Measurements from ENCODE around the gene FAM107B. TPM values are rescaled to one million over a fixed set of nuclear protein-coding genes. Genes with fewer than 3 reads are reported as not detected.
A peak's percentile ranks its signal among the peaks of the same experiment; 100 is the strongest.

FAM107B gene
- total RNA-seq, 1 donor from 2014 or later = 286 TPM

DNA sequence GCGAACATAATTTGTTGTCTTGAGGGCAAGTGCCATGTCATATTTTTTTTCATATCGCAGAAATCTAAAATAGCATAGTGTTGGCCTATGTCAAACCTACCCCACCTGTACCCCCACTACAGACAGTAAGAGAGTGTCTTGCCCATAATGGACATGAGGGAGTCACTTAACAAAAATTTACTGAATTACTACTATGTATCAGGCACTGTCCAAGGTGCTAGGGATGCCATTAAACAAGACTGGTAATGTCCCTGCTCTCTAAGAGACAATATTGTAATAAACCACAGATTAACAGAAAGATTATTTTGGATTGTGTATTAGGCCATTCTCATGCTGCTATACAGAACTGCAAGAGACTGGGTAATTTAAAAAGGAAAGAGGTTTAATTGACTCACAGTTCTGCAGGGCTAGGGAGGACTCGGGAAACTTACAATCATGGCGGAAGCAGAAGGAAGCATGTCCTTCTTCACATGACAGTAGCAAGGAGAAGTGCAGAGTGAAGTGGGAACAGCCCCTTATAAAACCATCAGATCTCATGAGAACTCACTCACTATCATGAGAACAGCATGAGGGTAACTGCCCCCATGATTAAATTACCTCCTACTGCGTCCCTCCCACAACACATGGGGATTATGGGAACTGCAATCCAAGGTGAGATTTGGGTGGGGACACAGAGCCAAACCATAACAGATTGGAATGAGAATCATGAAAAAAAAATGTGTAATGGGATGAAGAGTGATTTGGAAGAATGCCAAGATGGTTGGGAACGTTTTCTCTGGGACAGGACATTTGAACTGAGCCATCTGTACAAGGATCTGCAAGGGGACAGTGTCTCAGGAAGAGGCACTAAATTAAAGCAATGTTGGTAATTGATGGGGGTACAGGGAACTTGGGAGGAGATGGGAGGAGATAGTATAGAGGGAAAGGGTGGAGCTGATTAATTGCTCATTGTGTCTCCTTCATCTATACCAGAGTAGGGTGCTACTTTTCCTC, 108.5 kb downstream of the FAM107B start:
- no peaks in the 10 kb centered on the region for H3K36me3 Mint-ChIP-seq (ENCODE audit: low read depth)
- H3K4me1 Mint-ChIP-seq = peaks cover 21% of the 10 kb centered on the region
- H3K27me3 Mint-ChIP-seq = no peaks in the 10 kb centered on the region
- CTCF ChIA-PET = no interaction called here
- H3K27ac Mint-ChIP-seq = no peak overlapping the region
- POLR2A ChIA-PET = no interaction called here
- ATAC-seq (ENCODE audit: low read depth) (no peak), DNase-seq (no peak)
- H3K4me3 Mint-ChIP-seq = no peak overlapping the region
- intact Hi-C loops (cut with micrococcal nuclease) = no loop called here
- TF ChIP-seq, protein P1, sequence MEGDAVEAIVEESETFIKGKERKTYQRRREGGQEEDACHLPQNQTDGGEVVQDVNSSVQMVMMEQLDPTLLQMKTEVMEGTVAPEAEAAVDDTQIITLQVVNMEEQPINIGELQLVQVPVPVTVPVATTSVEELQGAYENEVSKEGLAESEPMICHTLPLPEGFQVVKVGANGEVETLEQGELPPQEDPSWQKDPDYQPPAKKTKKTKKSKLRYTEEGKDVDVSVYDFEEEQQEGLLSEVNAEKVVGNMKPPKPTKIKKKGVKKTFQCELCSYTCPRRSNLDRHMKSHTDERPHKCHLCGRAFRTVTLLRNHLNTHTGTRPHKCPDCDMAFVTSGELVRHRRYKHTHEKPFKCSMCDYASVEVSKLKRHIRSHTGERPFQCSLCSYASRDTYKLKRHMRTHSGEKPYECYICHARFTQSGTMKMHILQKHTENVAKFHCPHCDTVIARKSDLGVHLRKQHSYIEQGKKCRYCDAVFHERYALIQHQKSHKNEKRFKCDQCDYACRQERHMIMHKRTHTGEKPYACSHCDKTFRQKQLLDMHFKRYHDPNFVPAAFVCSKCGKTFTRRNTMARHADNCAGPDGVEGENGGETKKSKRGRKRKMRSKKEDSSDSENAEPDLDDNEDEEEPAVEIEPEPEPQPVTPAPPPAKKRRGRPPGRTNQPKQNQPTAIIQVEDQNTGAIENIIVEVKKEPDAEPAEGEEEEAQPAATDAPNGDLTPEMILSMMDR (IDR thresholded peaks at IDR 0.05) = no peak
- peaks cover 10% of the 10 kb centered on the region for H3K9me3 Mint-ChIP-seq

DNA sequence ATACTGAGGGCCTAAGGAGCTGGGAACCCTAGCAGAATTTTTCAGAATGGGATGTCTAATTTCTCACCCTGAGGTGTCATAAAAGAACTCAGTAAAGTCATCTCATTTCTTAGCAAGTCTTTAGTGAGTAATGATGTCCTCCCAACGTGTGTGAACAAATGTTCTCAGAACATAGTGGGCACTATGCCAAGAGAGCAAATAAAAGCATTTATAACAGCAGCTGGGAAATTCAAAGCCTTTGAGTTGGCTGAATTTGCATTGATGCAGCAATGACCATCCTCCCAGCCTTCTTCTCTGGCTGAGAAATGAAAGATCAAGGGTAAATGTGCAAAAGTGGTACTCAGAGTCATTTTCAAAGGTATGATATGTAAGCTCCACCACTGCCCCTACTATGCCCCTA, 109.4 kb downstream of the FAM107B start:
- Mint-ChIP-seq H3K27me3 (no peaks in the 10 kb centered on the region), H3K9me3 (peaks cover 10% of the 10 kb centered on the region), H3K36me3 (ENCODE audit: low read depth) (no peaks in the 10 kb centered on the region), H3K27ac (no peak overlapping the region), H3K4me3 (no peak overlapping the region), H3K4me1 (peaks cover 29% of the 10 kb centered on the region)
- DNase-seq (no peak), ATAC-seq (ENCODE audit: low read depth) (no peak)
- ChIA-PET POLR2A (interaction anchor here (0.5 kb wide), 1 partner anchor 18 kb away, joined by 12 read pairs; no protein-coding TSS in a partner anchor), CTCF (no interaction called here)
- intact Hi-C loops (cut with micrococcal nuclease) = no loop called here
- TF ChIP-seq, protein P1 (IDR thresholded peaks at IDR 0.05) = no peak

GRCh38 chr10:14664345-14664744, 110.4 kb downstream of the FAM107B start:
- no peaks in the 10 kb centered on the region for H3K27me3 Mint-ChIP-seq
- TF ChIP-seq, protein P1 (IDR thresholded peaks at IDR 0.05) = no peak

GRCh38 chr10:14661818-14662217, 112.9 kb downstream of the FAM107B start:
- no peak overlapping the region for H3K4me3 Mint-ChIP-seq
- intact Hi-C loops (cut with micrococcal nuclease) = loop anchor here (5.0 kb wide), 1 partner anchor 40 kb away; no protein-coding TSS in a partner anchor
- ATAC-seq (ENCODE audit: low read depth) = no peak
- no peaks in the 10 kb centered on the region for H3K36me3 Mint-ChIP-seq (ENCODE audit: low read depth)
- ChIA-PET CTCF (no interaction called here), POLR2A (no interaction called here)
- peaks cover 64% of the 10 kb centered on the region for H3K4me1 Mint-ChIP-seq
- DNase-seq = no peak
- H3K9me3 Mint-ChIP-seq = peaks cover 12% of the 10 kb centered on the region
- H3K27me3 Mint-ChIP-seq = no peaks in the 10 kb centered on the region
- TF ChIP-seq, protein P1 (IDR thresholded peaks at IDR 0.05) = no peak
- H3K27ac Mint-ChIP-seq = peak overlapping the region; percentile 94

More at GRCh38 chr10:14664345-14664744, 110.4 kb downstream of the FAM107B start:
- no peak overlapping the region for H3K27ac Mint-ChIP-seq
- DNase-seq (no peak), ATAC-seq (ENCODE audit: low read depth) (no peak)
- ChIA-PET POLR2A (interaction anchor here (0.7 kb wide), 1 partner anchor 19 kb away, joined by 10 read pairs; no protein-coding TSS in a partner anchor), CTCF (interaction anchor here (0.6 kb wide), 1 partner anchor 51 kb away, joined by 3 read pairs; no protein-coding TSS in a partner anchor)
- H3K36me3 Mint-ChIP-seq (ENCODE audit: low read depth) = no peaks in the 10 kb centered on the region
- intact Hi-C loops (cut with micrococcal nuclease) = loop anchor here (5.0 kb wide), 1 partner anchor 38 kb away; no protein-coding TSS in a partner anchor
- H3K4me1 Mint-ChIP-seq = peaks cover 39% of the 10 kb centered on the region
- H3K9me3 Mint-ChIP-seq = peaks cover 10% of the 10 kb centered on the region
- H3K4me3 Mint-ChIP-seq = no peak overlapping the region

- peaks cover 5% of the 10 kb centered on the region for H3K9me3 Mint-ChIP-seq
- no peak for DNase-seq
- no peak for ATAC-seq (ENCODE audit: low read depth)
- H3K4me1 Mint-ChIP-seq = peaks cover 74% of the 10 kb centered on the region
- POLR2A ChIA-PET = no interaction called here
- H3K27ac Mint-ChIP-seq = peak overlapping the region; percentile 94
- H3K36me3 Mint-ChIP-seq (ENCODE audit: low read depth) = no peaks in the 10 kb centered on the region
- peak overlapping the region; percentile 78 for H3K4me3 Mint-ChIP-seq
- intact Hi-C loops (cut with micrococcal nuclease) = loop anchor here (5.0 kb wide), 1 partner anchor 41 kb away; no protein-coding TSS in a partner anchor
- TF ChIP-seq, protein P1 (IDR thresholded peaks at IDR 0.05) = no peak
- H3K27me3 Mint-ChIP-seq = no peaks in the 10 kb centered on the region
- CTCF ChIA-PET = no interaction called here
Measured at GRCh38 chr10:14660831-14661230, 113.9 kb downstream of the FAM107B start.

Data from activated B cell treated with CpG ODN at 0.5 μM for 24 hours (primary cell).